Measurements from ENCODE around the gene PLCL1. TPM values are rescaled to one million over a fixed set of nuclear protein-coding genes. Genes with fewer than 3 reads are reported as not detected.

PLCL1 gene
- total RNA-seq, 1 experiment from 2014 or later, result not detected

- BruUV-seq (replicated peaks), result no TSS peak
- CTCF ChIA-PET, result no interaction called here
Measured at GRCh38 chr2:198102856-198103255, 298.5 kb downstream of the PLCL1 start.

GRCh38 chr2:198106621-198107385, 302.4 kb downstream of the PLCL1 start:
- BruUV-seq (replicated peaks), result no TSS peak
- Histone ChIP-seq H3K9me2 (ENCODE audit: insufficient read depth) (0 out of 2 replicates have a peak, but pooled peaks cover 3% of the 10 kb centered on the region), H2AFZ (no peak overlapping the region), H3K36me3 (ENCODE audit: low read depth) (no peaks in the 10 kb centered on the region), H3K79me2 (ENCODE audit: low read depth) (no peaks in the 10 kb centered on the region), H3K4me2 (no peak overlapping the region), H3K4me3 (no peak overlapping the region), H3K9me3 (ENCODE audit: insufficient read depth, low read depth) (no peaks in the 10 kb centered on the region), H3F3A (ENCODE audit: insufficient read depth, low read depth) (no peaks in the 10 kb centered on the region), H3K27ac (no peak overlapping the region), H4K20me1 (ENCODE audit: insufficient read depth) (no peaks in the 10 kb centered on the region), H3K4me1 (replicated peaks; ENCODE audit: insufficient read depth) (no peaks in the 10 kb centered on the region), H3K27me3 (ENCODE audit: insufficient read depth, low read depth) (no peaks in the 10 kb centered on the region)
- no peak for DNase-seq
- CTCF ChIA-PET, result no interaction called here
- intact Hi-C loops (cut with micrococcal nuclease; ENCODE audit: unreplicated experiment), result no loop called here
- no peak for TF ChIP-seq CTCF (conservative IDR thresholded peaks at IDR 0.05)
- TF ChIP-seq EZH2 (IDR thresholded peaks at IDR 0.05; ENCODE audit: low read depth), result no peak
- POLR2A ChIA-PET (ENCODE audit: unreplicated experiment), result no interaction called here

More at GRCh38 chr2:198102856-198103255, 298.5 kb downstream of the PLCL1 start:
- Histone ChIP-seq H3K4me1 (replicated peaks; ENCODE audit: insufficient read depth) (no peaks in the 10 kb centered on the region), H3K36me3 (ENCODE audit: low read depth) (no peaks in the 10 kb centered on the region), H3K27me3 (ENCODE audit: insufficient read depth, low read depth) (no peaks in the 10 kb centered on the region), H3K27ac (no peak overlapping the region), H3K4me2 (no peak overlapping the region), H3K9me3 (ENCODE audit: insufficient read depth, low read depth) (no peaks in the 10 kb centered on the region), H3K4me3 (no peak overlapping the region), H3F3A (ENCODE audit: insufficient read depth, low read depth) (no peaks in the 10 kb centered on the region), H3K9me2 (ENCODE audit: insufficient read depth) (no peaks in the 10 kb centered on the region), H3K79me2 (ENCODE audit: low read depth) (no peaks in the 10 kb centered on the region), H4K20me1 (ENCODE audit: insufficient read depth) (no peaks in the 10 kb centered on the region), H2AFZ (no peak overlapping the region)
- TF ChIP-seq EZH2 (IDR thresholded peaks at IDR 0.05; ENCODE audit: low read depth), result no peak
- no peak for TF ChIP-seq CTCF (conservative IDR thresholded peaks at IDR 0.05)
- intact Hi-C loops (cut with micrococcal nuclease; ENCODE audit: unreplicated experiment), result no loop called here
- POLR2A ChIA-PET (ENCODE audit: unreplicated experiment), result no interaction called here
- DNase-seq, result no peak

- Histone ChIP-seq H3F3A (ENCODE audit: insufficient read depth, low read depth) (no peaks in the 10 kb centered on the region), H3K79me2 (ENCODE audit: low read depth) (no peaks in the 10 kb centered on the region), H3K9me3 (ENCODE audit: insufficient read depth, low read depth) (no peaks in the 10 kb centered on the region), H3K9me2 (ENCODE audit: insufficient read depth) (0 out of 2 replicates have a peak, but pooled peaks cover 3% of the 10 kb centered on the region), H2AFZ (no peak overlapping the region), H3K27ac (no peak overlapping the region), H3K4me1 (replicated peaks; ENCODE audit: insufficient read depth) (no peaks in the 10 kb centered on the region), H3K4me3 (no peak overlapping the region), H3K4me2 (no peak overlapping the region), H4K20me1 (ENCODE audit: insufficient read depth) (no peaks in the 10 kb centered on the region), H3K36me3 (ENCODE audit: low read depth) (no peaks in the 10 kb centered on the region), H3K27me3 (ENCODE audit: insufficient read depth, low read depth) (no peaks in the 10 kb centered on the region)
- intact Hi-C loops (cut with micrococcal nuclease; ENCODE audit: unreplicated experiment), result no loop called here
- TF ChIP-seq CTCF (conservative IDR thresholded peaks at IDR 0.05) (no peak), EZH2 (IDR thresholded peaks at IDR 0.05; ENCODE audit: low read depth) (no peak)
- no peak for DNase-seq
- POLR2A ChIA-PET (ENCODE audit: unreplicated experiment), result no interaction called here
- CTCF ChIA-PET, result no interaction called here
- no TSS peak for BruUV-seq (replicated peaks)
Measured at GRCh38 chr2:198113316-198113715, 308.9 kb downstream of the PLCL1 start.

All from PC-9 (cell line).